SH-SY5Y (cell line): ENCODE data around the gene LMX1B.

Experiments used
- GATA2 ChIP-seq: IDR thresholded peaks from 2 replicates; pipeline ENCODE4 v1.6.1; 2011; ENCODE audit warnings: mild to moderate bottlenecking, low read depth, low read length
- GATA3 ChIP-seq: IDR thresholded peaks from 2 replicates; pipeline ENCODE4 v1.6.1; 2011; ENCODE audit warnings: low read depth, mild to moderate bottlenecking, low read length, moderate library complexity

DNA sequence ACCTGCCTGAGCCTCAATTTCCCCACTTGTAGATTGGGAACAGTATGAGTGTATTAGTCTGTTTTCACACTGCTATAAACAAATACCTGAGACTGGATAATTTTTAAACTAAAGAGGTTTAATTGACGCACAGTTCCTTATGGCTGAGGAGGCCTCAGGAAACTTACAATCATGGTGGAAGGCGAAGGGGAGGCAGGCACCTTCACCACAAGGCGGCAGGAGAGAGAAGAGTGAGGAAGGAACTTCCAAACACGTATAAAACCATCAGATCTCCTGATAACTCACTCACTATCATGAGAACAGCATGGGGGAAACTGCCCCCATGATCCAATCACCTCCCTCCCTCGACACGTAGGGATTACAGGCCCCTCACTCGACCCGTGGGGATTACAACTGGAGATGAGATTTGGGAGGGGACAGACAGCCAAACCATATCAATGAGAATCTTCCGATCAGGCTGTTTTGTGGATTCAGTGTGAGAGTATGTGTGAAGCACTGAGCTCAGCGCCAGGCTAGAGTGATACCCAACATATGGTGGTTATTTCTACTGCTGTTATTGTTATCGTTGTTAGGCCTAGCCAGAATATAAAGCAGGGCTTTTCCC, 14.6 kb upstream of the LMX1B start:
- TF ChIP-seq GATA2 (no peak), GATA3 (no peak)
